ENCODE data around the gene UGT1A4.

- TF ChIP-seq EZH2 (IDR thresholded peaks at IDR 0.05; ENCODE audit: low read depth, low read length, severe bottlenecking) (no peak), SP2 (IDR thresholded peaks at IDR 0.05; ENCODE audit: low read length) (no peak), CEBPB (IDR thresholded peaks at IDR 0.05; ENCODE audit: low read depth, low read length) (no peak), POLR2A (IDR thresholded peaks at IDR 0.05; ENCODE audit: control extremely low read depth in 1 of 2, low read depth in 2 of 2, low read length in 2 of 2) (no peak)
- TF ChIP-seq, protein P1, sequence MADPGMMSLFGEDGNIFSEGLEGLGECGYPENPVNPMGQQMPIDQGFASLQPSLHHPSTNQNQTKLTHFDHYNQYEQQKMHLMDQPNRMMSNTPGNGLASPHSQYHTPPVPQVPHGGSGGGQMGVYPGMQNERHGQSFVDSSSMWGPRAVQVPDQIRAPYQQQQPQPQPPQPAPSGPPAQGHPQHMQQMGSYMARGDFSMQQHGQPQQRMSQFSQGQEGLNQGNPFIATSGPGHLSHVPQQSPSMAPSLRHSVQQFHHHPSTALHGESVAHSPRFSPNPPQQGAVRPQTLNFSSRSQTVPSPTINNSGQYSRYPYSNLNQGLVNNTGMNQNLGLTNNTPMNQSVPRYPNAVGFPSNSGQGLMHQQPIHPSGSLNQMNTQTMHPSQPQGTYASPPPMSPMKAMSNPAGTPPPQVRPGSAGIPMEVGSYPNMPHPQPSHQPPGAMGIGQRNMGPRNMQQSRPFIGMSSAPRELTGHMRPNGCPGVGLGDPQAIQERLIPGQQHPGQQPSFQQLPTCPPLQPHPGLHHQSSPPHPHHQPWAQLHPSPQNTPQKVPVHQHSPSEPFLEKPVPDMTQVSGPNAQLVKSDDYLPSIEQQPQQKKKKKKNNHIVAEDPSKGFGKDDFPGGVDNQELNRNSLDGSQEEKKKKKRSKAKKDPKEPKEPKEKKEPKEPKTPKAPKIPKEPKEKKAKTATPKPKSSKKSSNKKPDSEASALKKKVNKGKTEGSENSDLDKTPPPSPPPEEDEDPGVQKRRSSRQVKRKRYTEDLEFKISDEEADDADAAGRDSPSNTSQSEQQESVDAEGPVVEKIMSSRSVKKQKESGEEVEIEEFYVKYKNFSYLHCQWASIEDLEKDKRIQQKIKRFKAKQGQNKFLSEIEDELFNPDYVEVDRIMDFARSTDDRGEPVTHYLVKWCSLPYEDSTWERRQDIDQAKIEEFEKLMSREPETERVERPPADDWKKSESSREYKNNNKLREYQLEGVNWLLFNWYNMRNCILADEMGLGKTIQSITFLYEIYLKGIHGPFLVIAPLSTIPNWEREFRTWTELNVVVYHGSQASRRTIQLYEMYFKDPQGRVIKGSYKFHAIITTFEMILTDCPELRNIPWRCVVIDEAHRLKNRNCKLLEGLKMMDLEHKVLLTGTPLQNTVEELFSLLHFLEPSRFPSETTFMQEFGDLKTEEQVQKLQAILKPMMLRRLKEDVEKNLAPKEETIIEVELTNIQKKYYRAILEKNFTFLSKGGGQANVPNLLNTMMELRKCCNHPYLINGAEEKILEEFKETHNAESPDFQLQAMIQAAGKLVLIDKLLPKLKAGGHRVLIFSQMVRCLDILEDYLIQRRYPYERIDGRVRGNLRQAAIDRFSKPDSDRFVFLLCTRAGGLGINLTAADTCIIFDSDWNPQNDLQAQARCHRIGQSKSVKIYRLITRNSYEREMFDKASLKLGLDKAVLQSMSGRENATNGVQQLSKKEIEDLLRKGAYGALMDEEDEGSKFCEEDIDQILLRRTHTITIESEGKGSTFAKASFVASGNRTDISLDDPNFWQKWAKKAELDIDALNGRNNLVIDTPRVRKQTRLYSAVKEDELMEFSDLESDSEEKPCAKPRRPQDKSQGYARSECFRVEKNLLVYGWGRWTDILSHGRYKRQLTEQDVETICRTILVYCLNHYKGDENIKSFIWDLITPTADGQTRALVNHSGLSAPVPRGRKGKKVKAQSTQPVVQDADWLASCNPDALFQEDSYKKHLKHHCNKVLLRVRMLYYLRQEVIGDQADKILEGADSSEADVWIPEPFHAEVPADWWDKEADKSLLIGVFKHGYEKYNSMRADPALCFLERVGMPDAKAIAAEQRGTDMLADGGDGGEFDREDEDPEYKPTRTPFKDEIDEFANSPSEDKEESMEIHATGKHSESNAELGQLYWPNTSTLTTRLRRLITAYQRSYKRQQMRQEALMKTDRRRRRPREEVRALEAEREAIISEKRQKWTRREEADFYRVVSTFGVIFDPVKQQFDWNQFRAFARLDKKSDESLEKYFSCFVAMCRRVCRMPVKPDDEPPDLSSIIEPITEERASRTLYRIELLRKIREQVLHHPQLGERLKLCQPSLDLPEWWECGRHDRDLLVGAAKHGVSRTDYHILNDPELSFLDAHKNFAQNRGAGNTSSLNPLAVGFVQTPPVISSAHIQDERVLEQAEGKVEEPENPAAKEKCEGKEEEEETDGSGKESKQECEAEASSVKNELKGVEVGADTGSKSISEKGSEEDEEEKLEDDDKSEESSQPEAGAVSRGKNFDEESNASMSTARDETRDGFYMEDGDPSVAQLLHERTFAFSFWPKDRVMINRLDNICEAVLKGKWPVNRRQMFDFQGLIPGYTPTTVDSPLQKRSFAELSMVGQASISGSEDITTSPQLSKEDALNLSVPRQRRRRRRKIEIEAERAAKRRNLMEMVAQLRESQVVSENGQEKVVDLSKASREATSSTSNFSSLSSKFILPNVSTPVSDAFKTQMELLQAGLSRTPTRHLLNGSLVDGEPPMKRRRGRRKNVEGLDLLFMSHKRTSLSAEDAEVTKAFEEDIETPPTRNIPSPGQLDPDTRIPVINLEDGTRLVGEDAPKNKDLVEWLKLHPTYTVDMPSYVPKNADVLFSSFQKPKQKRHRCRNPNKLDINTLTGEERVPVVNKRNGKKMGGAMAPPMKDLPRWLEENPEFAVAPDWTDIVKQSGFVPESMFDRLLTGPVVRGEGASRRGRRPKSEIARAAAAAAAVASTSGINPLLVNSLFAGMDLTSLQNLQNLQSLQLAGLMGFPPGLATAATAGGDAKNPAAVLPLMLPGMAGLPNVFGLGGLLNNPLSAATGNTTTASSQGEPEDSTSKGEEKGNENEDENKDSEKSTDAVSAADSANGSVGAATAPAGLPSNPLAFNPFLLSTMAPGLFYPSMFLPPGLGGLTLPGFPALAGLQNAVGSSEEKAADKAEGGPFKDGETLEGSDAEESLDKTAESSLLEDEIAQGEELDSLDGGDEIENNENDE (IDR thresholded peaks at IDR 0.05; ENCODE audit: insufficient replicate concordance, low read length): no peak
- TF ChIP-seq, protein P2, sequence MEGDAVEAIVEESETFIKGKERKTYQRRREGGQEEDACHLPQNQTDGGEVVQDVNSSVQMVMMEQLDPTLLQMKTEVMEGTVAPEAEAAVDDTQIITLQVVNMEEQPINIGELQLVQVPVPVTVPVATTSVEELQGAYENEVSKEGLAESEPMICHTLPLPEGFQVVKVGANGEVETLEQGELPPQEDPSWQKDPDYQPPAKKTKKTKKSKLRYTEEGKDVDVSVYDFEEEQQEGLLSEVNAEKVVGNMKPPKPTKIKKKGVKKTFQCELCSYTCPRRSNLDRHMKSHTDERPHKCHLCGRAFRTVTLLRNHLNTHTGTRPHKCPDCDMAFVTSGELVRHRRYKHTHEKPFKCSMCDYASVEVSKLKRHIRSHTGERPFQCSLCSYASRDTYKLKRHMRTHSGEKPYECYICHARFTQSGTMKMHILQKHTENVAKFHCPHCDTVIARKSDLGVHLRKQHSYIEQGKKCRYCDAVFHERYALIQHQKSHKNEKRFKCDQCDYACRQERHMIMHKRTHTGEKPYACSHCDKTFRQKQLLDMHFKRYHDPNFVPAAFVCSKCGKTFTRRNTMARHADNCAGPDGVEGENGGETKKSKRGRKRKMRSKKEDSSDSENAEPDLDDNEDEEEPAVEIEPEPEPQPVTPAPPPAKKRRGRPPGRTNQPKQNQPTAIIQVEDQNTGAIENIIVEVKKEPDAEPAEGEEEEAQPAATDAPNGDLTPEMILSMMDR (IDR thresholded peaks at IDR 0.05; ENCODE audit: control extremely low read depth in 1 of 3, insufficient read depth in 1 of 3, low read depth in 1 of 3, low read length in 3 of 3): no peak
- TF ChIP-seq, protein P3, sequence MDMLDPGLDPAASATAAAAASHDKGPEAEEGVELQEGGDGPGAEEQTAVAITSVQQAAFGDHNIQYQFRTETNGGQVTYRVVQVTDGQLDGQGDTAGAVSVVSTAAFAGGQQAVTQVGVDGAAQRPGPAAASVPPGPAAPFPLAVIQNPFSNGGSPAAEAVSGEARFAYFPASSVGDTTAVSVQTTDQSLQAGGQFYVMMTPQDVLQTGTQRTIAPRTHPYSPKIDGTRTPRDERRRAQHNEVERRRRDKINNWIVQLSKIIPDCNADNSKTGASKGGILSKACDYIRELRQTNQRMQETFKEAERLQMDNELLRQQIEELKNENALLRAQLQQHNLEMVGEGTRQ (IDR thresholded peaks at IDR 0.05; ENCODE audit: low read length): no peak
These were observed 44.6 kb upstream of the UGT1A4 start for GRCh38 chr2:233673896-233674295.
